Brain pericyte (primary cell): ENCODE measurements around the gene CACNG7.

Source experiments
- DNase-seq: peaks from one replicate; pipeline ENCODE4 v3.0.0-alpha.2; 2012; ENCODE audit warnings: low read depth, low spot score

Gene CACNG7

GRCh38 chr19:53957448-53958167, 48.5 kb downstream of the CACNG7 start:
- no peak for DNase-seq

GRCh38 chr19:53958168-53958571, 49.1 kb downstream of the CACNG7 start:
- DNase-seq = no peak

GRCh38 chr19:53958823-53959757, 50.0 kb downstream of the CACNG7 start:
- no peak for DNase-seq

- no peak for DNase-seq
Observed at GRCh38 chr19:53960187-53960586, 51.1 kb downstream of the CACNG7 start.

- no peak for DNase-seq
Observed at GRCh38 chr19:53960886-53961285, 51.8 kb downstream of the CACNG7 start.

- DNase-seq = no peak
Observed at GRCh38 chr19:53961523-53962356, 52.7 kb downstream of the CACNG7 start.

- no peak for DNase-seq
Observed at GRCh38 chr19:53962887-53963431, 53.9 kb downstream of the CACNG7 start, which contains the start of gene CACNG8. Gene CACNG8, plus strand, starts transcription at chr19:53962937.

GRCh38 chr19:53965091-53965490, 56.0 kb downstream of the CACNG7 start:
- DNase-seq = no peak

- no peak for DNase-seq
Observed at GRCh38 chr19:53966931-53967330, 57.9 kb downstream of the CACNG7 start.

GRCh38 chr19:53969366-53969765, 60.3 kb downstream of the CACNG7 start:
- DNase-seq = no peak

- no peak for DNase-seq
Observed at GRCh38 chr19:53971673-53972072, 62.6 kb downstream of the CACNG7 start.

GRCh38 chr19:53977429-53977990, 68.4 kb downstream of the CACNG7 start:
- no peak for DNase-seq

GRCh38 chr19:53977991-53978731, 69.1 kb downstream of the CACNG7 start:
- no peak for DNase-seq

- no peak for DNase-seq
Observed at GRCh38 chr19:53978975-53979801, 70.1 kb downstream of the CACNG7 start.

GRCh38 chr19:53980539-53981375, 71.7 kb downstream of the CACNG7 start:
- no peak for DNase-seq

GRCh38 chr19:53981376-53981951, 72.4 kb downstream of the CACNG7 start:
- DNase-seq = no peak

- no peak for DNase-seq
Observed at GRCh38 chr19:53982001-53982451, 72.9 kb downstream of the CACNG7 start.

- DNase-seq = no peak
Observed at GRCh38 chr19:53982611-53983010, 73.5 kb downstream of the CACNG7 start.
